ENCODE data around the gene MCM3.

- TF ChIP-seq CTCF (IDR thresholded peaks at IDR 0.05; ENCODE audit: insufficient read depth, low read depth, low read length) (no peak), EZH2 (IDR thresholded peaks at IDR 0.05; ENCODE audit: insufficient read depth, low read length) (no peak)
Observed at GRCh38 chr6:52314752-52315151, 30.2 kb upstream of the MCM3 start.
